ENCODE measurements around the gene TSEN15. TPM values are rescaled to one million over a fixed set of nuclear protein-coding genes. Genes with fewer than 3 reads are reported as not detected.

Gene TSEN15
- total RNA-seq, 4 donors from 2014 or later, result 2.6 to 16.5 (median 8.0) TPM

DNA sequence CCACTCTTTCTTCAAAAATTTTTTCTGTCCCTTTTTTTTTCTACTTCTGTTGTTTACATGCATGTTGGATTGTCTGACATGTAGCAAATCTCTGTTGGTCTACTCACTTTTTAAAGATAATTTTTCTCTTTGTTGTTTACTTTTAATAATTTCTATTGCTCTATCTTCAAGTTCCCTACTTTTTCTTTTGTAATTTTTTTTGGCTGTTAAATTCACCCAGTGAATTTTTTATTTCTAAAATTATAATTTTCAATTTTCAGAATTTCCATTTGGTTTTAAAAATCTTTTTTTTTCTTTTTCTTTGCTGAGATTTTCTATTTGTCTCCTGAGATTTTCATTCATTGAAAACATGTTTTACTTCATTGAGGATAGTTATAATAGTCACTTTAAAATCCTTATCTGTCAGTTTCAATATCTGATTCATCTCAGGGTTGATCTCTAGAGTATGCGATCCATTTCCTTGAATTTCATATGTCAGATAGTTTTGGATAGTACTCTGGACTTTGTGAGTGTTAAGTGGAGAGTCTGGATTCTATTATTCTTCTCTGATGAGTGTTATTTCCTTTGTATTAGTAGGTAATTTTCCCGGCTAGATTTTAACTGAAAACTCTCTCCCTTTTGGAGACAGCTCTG lies 1.6 kb upstream of the TSEN15 start:
- H3K4me3 ChIP-seq, result no peak overlapping the region
- intact Hi-C loops (cut with DNase I; ENCODE audit: low total_unique reads) (no loop called here), in situ Hi-C loops (cut with MboI; ENCODE audit: low pct_ligation_motif_present in 1 of 4, low pct_unique_long_range_greater_than_20kb in 1 of 4, low sequenced_read_pairs in 3 of 4) (no loop called here)
- H3K4me1 ChIP-seq, result peaks cover 14 to 29% (median 16%) of the 10 kb centered on the region in 4 donors
- 77 to 87% methylated on average over 2 of the region's 2 CpGs for WGBS, 2 donors (ENCODE audit: low coverage in 1 of 2)
- TF ChIP-seq EP300 (IDR thresholded peaks at IDR 0.05; ENCODE audit: low read depth) (no peak), CTCF (IDR thresholded peaks at IDR 0.05) (no peak), POLR2A (IDR thresholded peaks at IDR 0.05) (no peak), POLR2AphosphoS5 (IDR thresholded peaks at IDR 0.05) (no peak)
- no peak for DNase-seq
- H3K27me3 ChIP-seq, result peaks cover 20% of the 10 kb centered on the region
- no peaks in the 10 kb centered on the region for H3K9me3 ChIP-seq
- H3K36me3 ChIP-seq, result no peaks in the 10 kb centered on the region
- no peak overlapping the region for H3K27ac ChIP-seq

DNA sequence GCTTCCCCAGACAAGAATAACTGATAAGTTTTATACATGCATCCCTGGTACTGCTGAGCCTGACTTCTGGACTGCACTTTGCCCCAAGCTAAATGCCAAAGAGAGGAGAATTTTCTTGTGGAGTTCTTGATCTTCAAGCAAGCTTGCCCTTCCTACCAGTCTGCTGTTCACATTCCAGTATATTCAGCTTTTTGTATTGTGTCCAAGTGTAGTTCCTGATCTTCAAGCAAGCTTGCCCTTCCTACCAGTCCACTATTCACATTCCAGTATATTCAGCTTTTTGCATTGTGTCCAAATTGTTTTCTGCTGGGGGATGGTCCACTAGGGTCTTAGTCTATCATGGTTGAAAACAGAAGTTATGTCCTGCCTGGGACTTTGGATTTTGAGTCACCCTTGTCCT lies 894 bp upstream of the TSEN15 start:
- peak overlapping the region in 2 of 4 donors; percentile 78 to 99 for H3K4me3 ChIP-seq
- in situ Hi-C loops (cut with MboI; ENCODE audit: low pct_ligation_motif_present in 1 of 4, low pct_unique_long_range_greater_than_20kb in 1 of 4, low sequenced_read_pairs in 3 of 4), result no loop called here
- TF ChIP-seq POLR2A (IDR thresholded peaks at IDR 0.05), result no peak
- TF ChIP-seq EP300 (IDR thresholded peaks at IDR 0.05; ENCODE audit: low read depth), result no peak

DNA sequence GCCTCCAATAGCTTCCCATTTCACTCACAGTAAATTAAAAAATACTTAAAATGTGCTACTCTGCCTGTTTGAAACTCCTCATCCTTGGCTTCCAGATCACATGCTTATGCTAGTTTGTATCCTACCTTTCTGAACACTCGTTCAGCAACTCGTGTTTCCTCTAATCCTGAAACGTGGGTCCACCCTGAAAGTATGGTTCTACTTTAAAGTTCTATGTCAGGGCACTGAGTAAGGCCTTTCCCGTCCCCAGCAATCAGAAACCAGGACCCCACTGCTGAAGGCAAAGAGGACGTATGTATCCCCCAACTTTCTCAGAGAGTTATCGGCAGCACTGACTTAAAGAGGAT lies 419 bp upstream of the TSEN15 start:
- DNase-seq, result no peak
- in situ Hi-C loops (cut with MboI; ENCODE audit: low pct_ligation_motif_present in 1 of 4, low pct_unique_long_range_greater_than_20kb in 1 of 4, low sequenced_read_pairs in 3 of 4), result no loop called here
- whole genome bisulfite sequencing, 2 donors (ENCODE audit: low coverage in 1 of 2), result 0 to 1% methylated on average over 3 to 6 of the region's 6 CpGs
- H3K9me3 ChIP-seq, result no peaks in the 10 kb centered on the region
- H3K36me3 ChIP-seq, result no peaks in the 10 kb centered on the region
- H3K4me3 ChIP-seq, result peak overlapping the region; percentile 62 to 99 (median 76)
- peaks cover 20% of the 10 kb centered on the region for H3K27me3 ChIP-seq
- intact Hi-C loops (cut with DNase I; ENCODE audit: low total_unique reads), result no loop called here
- H3K27ac ChIP-seq, result peak overlapping the region; percentile 84 to 89 (median 86)
- H3K4me1 ChIP-seq, result peaks cover 14 to 29% (median 16%) of the 10 kb centered on the region in 4 donors
- TF ChIP-seq POLR2AphosphoS5 (IDR thresholded peaks at IDR 0.05) (no peak), CTCF (IDR thresholded peaks at IDR 0.05) (no peak), EP300 (IDR thresholded peaks at IDR 0.05; ENCODE audit: low read depth) (no peak), POLR2A (IDR thresholded peaks at IDR 0.05) (no peak)

More for the DNA sequence above, 894 bp upstream of the TSEN15 start:
- Histone ChIP-seq H3K9me3 (no peaks in the 10 kb centered on the region), H3K36me3 (no peaks in the 10 kb centered on the region), H3K27me3 (peaks cover 20% of the 10 kb centered on the region), H3K27ac (peak overlapping the region; percentile 84 to 89 (median 86)), H3K4me1 (peaks cover 14 to 29% (median 16%) of the 10 kb centered on the region in 4 donors)
- no peak for DNase-seq
- intact Hi-C loops (cut with DNase I; ENCODE audit: low total_unique reads), result no loop called here

DNA sequence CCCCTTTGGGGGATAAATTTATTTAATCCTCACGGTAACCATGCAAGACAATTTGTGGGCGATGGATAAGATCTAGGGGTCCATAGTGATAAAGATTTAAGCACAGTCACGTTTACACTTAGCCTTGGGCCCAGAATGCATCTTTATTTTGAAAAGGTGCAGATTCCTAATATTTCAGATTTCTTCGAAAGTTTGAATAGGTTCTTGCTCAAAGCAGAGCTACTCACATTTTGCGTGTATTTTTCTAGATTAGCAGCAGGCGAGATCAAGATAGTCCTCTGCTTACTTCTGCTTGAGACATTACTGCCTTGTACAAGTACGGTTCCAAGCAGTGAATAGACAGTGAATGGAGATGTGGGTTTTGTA lies 647 bp downstream of the TSEN15 start:
- Histone ChIP-seq H3K27me3 (peaks cover 20% of the 10 kb centered on the region), H3K27ac (peak overlapping the region; percentile 84 to 89 (median 86)), H3K4me1 (peaks cover 14 to 31% (median 16%) of the 10 kb centered on the region in 4 donors), H3K9me3 (no peaks in the 10 kb centered on the region), H3K4me3 (peak overlapping the region; percentile 62 to 99 (median 76)), H3K36me3 (no peaks in the 10 kb centered on the region)
- no peak for DNase-seq
- intact Hi-C loops (cut with DNase I; ENCODE audit: low total_unique reads), result no loop called here
- in situ Hi-C loops (cut with MboI; ENCODE audit: low pct_ligation_motif_present in 1 of 4, low pct_unique_long_range_greater_than_20kb in 1 of 4, low sequenced_read_pairs in 3 of 4), result no loop called here
- WGBS, 2 donors (ENCODE audit: low coverage in 1 of 2), result 4 to 5% methylated on average over 5 to 7 of the region's 7 CpGs
- no peak for TF ChIP-seq CTCF (IDR thresholded peaks at IDR 0.05)
- TF ChIP-seq POLR2A (IDR thresholded peaks at IDR 0.05), result no peak
- no peak for TF ChIP-seq EP300 (IDR thresholded peaks at IDR 0.05; ENCODE audit: low read depth)
- no peak for TF ChIP-seq POLR2AphosphoS5 (IDR thresholded peaks at IDR 0.05)

GRCh38 chr1:184052750-184053149 lies 1.2 kb downstream of the TSEN15 start:
- Histone ChIP-seq H3K27ac (no peak overlapping the region), H3K4me1 (peaks cover 14 to 31% (median 16%) of the 10 kb centered on the region in 4 donors)

More at GRCh38 chr1:184052750-184053149, 1.2 kb downstream of the TSEN15 start:
- H3K27me3 ChIP-seq, result peaks cover 20% of the 10 kb centered on the region
- in situ Hi-C loops (cut with MboI; ENCODE audit: low pct_ligation_motif_present in 1 of 4, low pct_unique_long_range_greater_than_20kb in 1 of 4, low sequenced_read_pairs in 3 of 4), result no loop called here
- no peaks in the 10 kb centered on the region for H3K9me3 ChIP-seq
- WGBS, 2 donors (ENCODE audit: low coverage in 1 of 2), result 76 to 94% methylated on average over 3 of the region's 3 CpGs
- H3K36me3 ChIP-seq, result no peaks in the 10 kb centered on the region
- H3K4me3 ChIP-seq, result no peak overlapping the region
- TF ChIP-seq EP300 (IDR thresholded peaks at IDR 0.05; ENCODE audit: low read depth) (no peak), CTCF (IDR thresholded peaks at IDR 0.05) (no peak), POLR2A (IDR thresholded peaks at IDR 0.05) (no peak), POLR2AphosphoS5 (IDR thresholded peaks at IDR 0.05) (no peak)
- no peak for DNase-seq
- intact Hi-C loops (cut with DNase I; ENCODE audit: low total_unique reads), result no loop called here

Measured in transverse colon (tissue), 4 donors.